Stimulated activated CD4-positive, alpha-beta T cell treated with anti-CD3 and anti-CD28 coated beads, Interleukin-15, amount 100 ng/mL, for 24 hours (primary cell): ENCODE results near the gene ACVR1.

ENCODE experiments used
- DNase-seq: peaks from one replicate; pipeline ENCODE4 v3.0.0-alpha.2; 2020

The ACVR1 gene

DNA sequence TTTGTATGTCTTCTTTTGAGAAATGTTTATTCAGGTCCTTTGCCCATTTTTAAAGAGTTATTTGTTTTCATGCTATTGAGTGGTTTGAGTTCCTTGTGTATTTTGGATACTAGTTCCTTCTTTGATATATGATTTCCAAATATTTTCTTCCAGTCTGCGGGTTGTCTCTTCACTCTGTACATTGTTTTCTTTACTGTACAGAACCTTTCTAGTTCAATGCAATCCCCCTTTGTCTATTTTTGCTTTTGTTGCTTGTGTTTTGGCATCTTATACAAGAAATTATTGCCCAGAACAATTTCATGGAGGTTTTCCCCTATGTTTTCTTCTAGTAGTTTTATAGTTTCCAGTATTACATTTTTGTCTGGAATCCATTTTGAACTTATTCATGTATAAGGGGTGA lies 185.0 kb downstream of the ACVR1 start:
- no peak for DNase-seq
